Tibial nerve (tissue), 3 donors: ENCODE measurements around the gene NPHP1.

Experiments
- CTCF ChIP-seq, 5 experiments: fragments of 200-600 bp in 3 of 5; fragments of 450-650 bp in 2 of 5; sonication (generic) in 3 of 5; IDR thresholded peaks; one replicate each; pipeline ENCODE4 v1.5.1; 2016 to 2019; ENCODE audit warnings: antibody characterized with exemption in 5 of 5, mild to moderate bottlenecking in 3 of 5, moderate library complexity in 2 of 5
- POLR2A ChIP-seq, 2 donors: fragments of 450-650 bp; IDR thresholded peaks; one replicate each; pipeline ENCODE4 v1.6.1; 2017; ENCODE audit warnings: antibody characterized with exemption in 2 of 2, mild to moderate bottlenecking in 2 of 2, moderate library complexity in 2 of 2

DNA sequence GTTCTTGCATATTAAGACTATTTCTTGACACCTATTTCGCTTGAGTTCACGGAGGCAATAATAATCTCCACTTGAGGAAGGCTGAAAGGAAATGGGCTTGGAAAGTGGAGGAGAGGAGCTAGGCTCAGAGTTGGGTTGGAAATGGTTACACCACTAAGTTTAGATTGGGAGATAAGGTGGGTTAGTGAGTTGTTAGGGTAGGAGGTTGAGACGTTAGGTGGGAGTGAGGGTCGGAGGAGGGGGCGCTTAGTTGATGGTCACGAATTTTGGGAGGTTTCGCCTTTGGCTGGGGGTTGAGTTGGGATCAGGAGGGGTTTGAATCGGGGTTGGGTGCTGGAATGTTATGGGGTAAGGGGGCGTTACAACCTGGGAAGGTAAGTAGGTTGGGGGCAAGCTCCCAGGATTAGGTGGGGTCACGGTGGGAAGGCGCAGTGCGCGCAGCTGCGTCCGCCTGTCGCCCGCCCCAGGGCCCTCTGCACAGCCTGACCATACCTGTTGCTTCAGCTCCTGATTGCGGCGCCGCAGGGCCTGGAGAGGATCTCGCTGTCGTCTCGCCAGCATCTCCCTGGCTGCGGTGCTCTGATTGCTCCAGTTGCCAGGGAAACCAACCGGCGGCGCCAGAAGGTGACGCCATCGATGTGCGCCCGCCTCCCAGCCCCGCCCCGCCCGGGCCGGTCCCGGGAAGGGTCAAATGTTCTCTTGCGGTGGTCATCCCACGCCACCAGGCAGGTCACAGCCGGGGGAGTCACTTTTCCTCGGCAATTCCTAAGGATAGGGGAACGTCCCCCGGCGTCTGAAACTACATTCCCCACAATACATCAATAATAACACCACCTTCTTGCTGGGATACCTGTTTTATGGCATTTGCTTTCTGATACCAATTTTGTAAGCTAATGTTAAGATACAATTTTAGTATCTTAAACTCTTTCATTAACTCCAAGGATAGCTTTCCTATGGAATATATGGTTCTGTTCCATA, at the start of gene NPHP1:
- TF ChIP-seq CTCF (IDR thresholded peaks at IDR 0.05): peak in 1 of 5 experiments; percentile 28
- no peak for TF ChIP-seq POLR2A (IDR thresholded peaks at IDR 0.05)
